ENCODE measurements around the gene STK17B. TPM values are rescaled to one million over a fixed set of nuclear protein-coding genes. Genes with fewer than 3 reads are reported as not detected.

Gene STK17B
- total RNA-seq, 2 experiments from 2014 or later: 237 to 250 TPM

DNA sequence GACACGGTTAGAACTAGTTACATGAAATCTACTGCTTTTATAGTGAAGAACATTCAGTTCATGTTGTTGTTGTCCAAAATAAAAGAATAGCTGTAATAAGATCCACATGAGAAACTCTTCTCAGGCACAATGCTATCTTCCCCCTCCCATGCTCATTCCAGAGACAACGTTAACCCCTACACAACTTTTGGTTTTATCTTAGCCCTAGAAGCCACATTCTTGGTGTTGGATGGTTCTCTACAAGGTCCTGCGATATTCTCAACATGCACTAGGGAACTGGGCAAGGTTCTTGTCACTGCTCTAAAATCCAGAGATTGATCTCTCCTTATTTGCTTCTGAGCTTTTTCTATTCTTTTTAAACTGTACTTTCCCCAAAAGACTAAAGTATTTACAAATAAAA lies 51.5 kb downstream of the STK17B start:
- intact Hi-C loops (cut with micrococcal nuclease): no loop called here
- POLR2A ChIA-PET: interaction anchor here (1.5 kb wide), 1 partner anchor 14 kb away, joined by 3 read pairs; no protein-coding TSS in a partner anchor
- Mint-ChIP-seq H3K9me3 (peaks cover 7% of the 10 kb centered on the region), H3K4me3 (no peak overlapping the region), H3K27ac (no peak overlapping the region), H3K27me3 (no peaks in the 10 kb centered on the region), H3K4me1 (ENCODE audit: low read depth) (no peaks in the 10 kb centered on the region), H3K36me3 (ENCODE audit: low read depth) (no peaks in the 10 kb centered on the region)
- ATAC-seq (no peak), DNase-seq (no peak)
- TF ChIP-seq CTCF (IDR thresholded peaks at IDR 0.05): no peak
- CTCF ChIA-PET: interaction anchor here (1.7 to 2.1 kb wide), 3 partner anchors 42 to 52 kb away, joined by 5 to 11 read pairs (median 6); partner anchors contain the start of gene DNAH7

GRCh38 chr2:196117214-196117705 lies 54.1 kb downstream of the STK17B start:
- Mint-ChIP-seq H3K4me1 (ENCODE audit: low read depth) (peaks cover 16% of the 10 kb centered on the region), H3K9me3 (peaks cover 7% of the 10 kb centered on the region), H3K27ac (no peak overlapping the region), H3K27me3 (no peaks in the 10 kb centered on the region), H3K36me3 (ENCODE audit: low read depth) (no peaks in the 10 kb centered on the region), H3K4me3 (no peak overlapping the region)
- intact Hi-C loops (cut with micrococcal nuclease): no loop called here
- TF ChIP-seq CTCF (IDR thresholded peaks at IDR 0.05): no peak
- DNase-seq: no peak
- ATAC-seq: no peak
- ChIA-PET POLR2A (no interaction called here), CTCF (interaction anchor here (0.8 to 1.3 kb wide), 4 partner anchors 39 to 180 kb away, joined by 3 to 4 read pairs (median 4); no protein-coding TSS in a partner anchor)

GRCh38 chr2:196113061-196113974 lies 58.1 kb downstream of the STK17B start:
- CTCF ChIA-PET: interaction anchor here (1.3 to 1.9 kb wide), 5 partner anchors 9 to 163 kb away, joined by 4 to 5 read pairs (median 4); no protein-coding TSS in a partner anchor
- Mint-ChIP-seq H3K4me3 (no peak overlapping the region), H3K4me1 (ENCODE audit: low read depth) (peaks cover 20% of the 10 kb centered on the region), H3K36me3 (ENCODE audit: low read depth) (no peaks in the 10 kb centered on the region), H3K27me3 (no peaks in the 10 kb centered on the region), H3K9me3 (no peaks in the 10 kb centered on the region), H3K27ac (no peak overlapping the region)
- intact Hi-C loops (cut with micrococcal nuclease): no loop called here
- DNase-seq (no peak), ATAC-seq (no peak)
- POLR2A ChIA-PET: interaction anchor here (0.9 to 1.3 kb wide), 2 partner anchors 13 to 23 kb away, joined by 3 read pairs; no protein-coding TSS in a partner anchor
- TF ChIP-seq CTCF (IDR thresholded peaks at IDR 0.05): no peak

DNA sequence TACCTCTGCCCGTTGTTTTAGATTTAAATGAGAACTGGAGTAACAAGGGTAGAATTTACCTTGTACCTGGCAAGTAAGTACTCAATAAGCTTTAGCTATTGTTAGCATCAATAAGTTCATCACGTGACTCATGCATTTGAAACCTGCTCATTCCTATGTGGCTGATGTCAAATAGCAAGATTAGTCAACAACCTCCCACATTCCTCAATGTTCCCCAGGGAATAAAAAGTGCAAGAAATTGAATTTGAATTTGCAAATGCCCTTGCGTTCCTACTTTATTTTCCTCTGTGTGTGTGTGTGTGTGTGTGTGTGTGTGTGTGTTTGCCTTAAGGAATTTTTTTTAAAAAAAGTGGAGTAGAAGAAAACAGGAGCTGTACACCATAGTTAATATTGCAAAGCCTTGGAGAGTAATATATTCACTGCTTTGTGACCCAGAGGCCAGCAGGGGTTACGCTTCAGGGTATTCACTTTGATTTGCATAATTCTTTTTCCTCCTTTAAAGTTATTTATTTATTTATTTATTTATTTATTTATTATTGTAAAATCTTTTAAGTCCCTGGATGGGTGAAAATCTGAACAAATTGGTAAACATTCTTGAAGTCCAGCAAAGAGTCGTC lies 58.9 kb downstream of the STK17B start:
- DNase-seq (no peak), ATAC-seq (no peak)
- no peaks in the 10 kb centered on the region for H3K27me3 Mint-ChIP-seq
- intact Hi-C loops (cut with micrococcal nuclease): no loop called here
- no peaks in the 10 kb centered on the region for H3K36me3 Mint-ChIP-seq (ENCODE audit: low read depth)
- H3K4me3 Mint-ChIP-seq: no peak overlapping the region
- ChIA-PET POLR2A (interaction anchor here (1.3 kb wide), 1 partner anchor 24 kb away, joined by 3 read pairs; no protein-coding TSS in a partner anchor), CTCF (interaction anchor here (0.7 to 1.9 kb wide), 5 partner anchors 9 to 164 kb away, joined by 3 to 5 read pairs (median 4); no protein-coding TSS in a partner anchor)
- TF ChIP-seq CTCF (IDR thresholded peaks at IDR 0.05): no peak
- H3K9me3 Mint-ChIP-seq: no peaks in the 10 kb centered on the region
- H3K4me1 Mint-ChIP-seq (ENCODE audit: low read depth): peaks cover 20% of the 10 kb centered on the region
- no peak overlapping the region for H3K27ac Mint-ChIP-seq

Measured in activated CD8-positive, alpha-beta T cell treated with anti-CD3 and anti-CD28 coated beads for 36 hours (primary cell).